Keratinocyte (primary cell): ENCODE results near the gene SELENOO. TPM values are rescaled to one million over a fixed set of nuclear protein-coding genes. Genes with fewer than 3 reads are reported as not detected.

Source experiments
- DNase-seq: peaks from one replicate; pipeline ENCODE4 v3.0.0-alpha.2; 2011; ENCODE audit warnings: low read depth, missing footprints, low spot score
- FAIRE-seq: peaks from 2 replicates; lab custom pipeline; 2011; peaks lifted over from hg19 to GRCh38; lab: Jason Lieb, UNC
- H2AFZ ChIP-seq: 2 replicates; pipeline ENCODE4 v1.6.0; 2012; ENCODE audit warnings: low read length, control low read depth, inconsistent platforms; ENCODE audit not compliant: control insufficient read depth
- H3K27ac ChIP-seq: 2 replicates; pipeline ENCODE4 v1.5.1; 2011; ENCODE audit warnings: low read length; ENCODE audit not compliant: control insufficient read depth, insufficient read depth
- H3K27me3 ChIP-seq: 3 replicates; pipeline ENCODE4 v1.6.0; 2011; ENCODE audit warnings: low read length; ENCODE audit not compliant: control insufficient read depth, insufficient read depth; ENCODE audit errors: extremely low read depth
- H3K36me3 ChIP-seq, 2 experiments: 2 replicates in 1 of 2; 3 replicates in 1 of 2; pipeline ENCODE4 v1.5.1; 2011; ENCODE audit warnings: low read length in 2 of 2, mild to moderate bottlenecking in 1 of 2; ENCODE audit not compliant: control insufficient read depth in 2 of 2, insufficient read depth in 2 of 2; ENCODE audit errors: extremely low read depth in 1 of 2
- H3K4me1 ChIP-seq: 3 replicates; pipeline ENCODE4 v1.5.1; 2011; ENCODE audit warnings: low read length; ENCODE audit not compliant: control insufficient read depth, insufficient read depth; ENCODE audit errors: extremely low read depth
- H3K4me2 ChIP-seq: 3 replicates; pipeline ENCODE4 v1.6.0; 2011; ENCODE audit warnings: low read depth, low read length; ENCODE audit not compliant: control insufficient read depth, insufficient read depth; ENCODE audit errors: extremely low read depth
- H3K4me3 ChIP-seq, 3 experiments: fragments of 200-600 bp in 1 of 3; sonication (generic) in 1 of 3; 2 replicates in 2 of 3; 3 replicates in 1 of 3; pipeline ENCODE4 v1.5.1; 2011 to 2016; ENCODE audit warnings: low read length in 3 of 3, mild to moderate bottlenecking in 3 of 3, control low read depth in 2 of 3, inconsistent platforms in 1 of 3, low read depth in 1 of 3, mixed read lengths in 1 of 3, mixed run types in 1 of 3, moderate library complexity in 1 of 3; ENCODE audit not compliant: control insufficient read depth in 2 of 3, insufficient read depth in 2 of 3; ENCODE audit errors: extremely low read depth in 1 of 3
- H3K79me2 ChIP-seq: 2 replicates; pipeline ENCODE4 v1.6.0; 2012; ENCODE audit warnings: low read length; ENCODE audit not compliant: control insufficient read depth, insufficient read depth
- H3K9ac ChIP-seq: 3 replicates; pipeline ENCODE4 v1.6.0; 2011; ENCODE audit warnings: low read length; ENCODE audit not compliant: control insufficient read depth, insufficient read depth; ENCODE audit errors: extremely low read depth
- H3K9me1 ChIP-seq: 3 replicates; pipeline ENCODE4 v1.6.0; 2011; ENCODE audit warnings: low read length; ENCODE audit not compliant: control insufficient read depth, insufficient read depth; ENCODE audit errors: extremely low read depth
- H3K9me3 ChIP-seq: 2 replicates; pipeline ENCODE4 v1.5.1; 2012; ENCODE audit warnings: low read depth, low read length; ENCODE audit not compliant: control insufficient read depth
- H4K20me1 ChIP-seq: 3 replicates; pipeline ENCODE4 v1.6.0; 2011; ENCODE audit warnings: low read length; ENCODE audit not compliant: control insufficient read depth, insufficient read depth; ENCODE audit errors: extremely low read depth
- CTCF ChIP-seq, 3 experiments: IDR thresholded peaks in 1 of 3; conservative IDR thresholded peaks in 1 of 3; optimal IDR thresholded peaks in 1 of 3; 2 replicates in 2 of 3; 3 replicates in 1 of 3; pipeline versions ENCODE3 to v1.5.1; 2011; ENCODE audit warnings: low read length in 3 of 3, mild to moderate bottlenecking in 3 of 3, moderate library complexity in 2 of 3, control low read depth in 1 of 3, inconsistent platforms in 1 of 3; ENCODE audit not compliant: insufficient read depth in 2 of 3; ENCODE audit errors: extremely low read depth in 1 of 3
- EZH2 ChIP-seq: IDR thresholded peaks from one replicate; pipeline ENCODE4 v1.6.1; 2012; ENCODE audit warnings: inconsistent platforms, mild to moderate bottlenecking, low read length, moderate library complexity
- dilution Hi-C: fragments of 300-500 bp; cut with MboI; formaldehyde crosslinking; loops from one replicate; pipeline ENCODE4 v1.7.0; 2020; ENCODE audit warnings: low sequenced_read_pairs; ENCODE audit not compliant: extremely low pct_ligation_motif_present
- polyA plus RNA-seq, 5 experiments: library from polyadenylated mRNA; depleted of rRNA in 3 of 5; stranded (reverse) in 3 of 5; stranded (forward) in 1 of 5; unstranded in 1 of 5; fragments of >200 nt; gene quantifications; 1 replicate in 1 of 5; 2 replicates in 3 of 5; 3 replicates in 1 of 5; pipeline versions ENCODE4 v1.2.1 to v1.2.3, GENCODE V29; 2011 to 2012; ENCODE audit warnings: missing spikeins in 2 of 5, low read depth in 1 of 5, low replicate concordance in 1 of 5

SELENOO gene
- polyA plus RNA-seq, 1 donor (not counting 4 experiments of a cell fraction or from before 2014, with no cell fraction given) = 14.4 TPM

- Histone ChIP-seq H3K9ac (no peak overlapping the region), H3K36me3 (peaks cover 26 to 54% of the 10 kb centered on the region in 2 experiments), H3K79me2 (peaks cover 19% of the 10 kb centered on the region), H3K4me1 (no peaks in the 10 kb centered on the region), H3K27me3 (no peaks in the 10 kb centered on the region), H3K27ac (no peak overlapping the region), H3K9me1 (no peaks in the 10 kb centered on the region), H3K4me3 (no peak overlapping the region), H2AFZ (no peak overlapping the region), H3K9me3 (no peaks in the 10 kb centered on the region), H4K20me1 (no peaks in the 10 kb centered on the region), H3K4me2 (no peak overlapping the region)
- TF ChIP-seq EZH2 = no peak
- no peak for TF ChIP-seq CTCF (optimal IDR thresholded peaks at IDR 0.05 in 1 of 3, IDR thresholded peaks at IDR 0.05 in 1 of 3, conservative IDR thresholded peaks at IDR 0.05 in 1 of 3; ENCODE audit: extremely low read depth in 1 of 3, insufficient read depth in 2 of 3, low read length in 3 of 3)
- DNase-seq = no peak
- no peak for FAIRE-seq
- dilution Hi-C loops = no loop called here
These were observed 16.8 kb downstream of the SELENOO start for GRCh38 chr22:50217543-50218152.

- Histone ChIP-seq H2AFZ (no peak overlapping the region), H3K4me3 (no peak overlapping the region), H3K9me3 (no peaks in the 10 kb centered on the region), H3K36me3 (peaks cover 28 to 53% of the 10 kb centered on the region in 2 experiments), H3K9ac (no peak overlapping the region), H4K20me1 (no peaks in the 10 kb centered on the region), H3K4me2 (no peak overlapping the region), H3K9me1 (no peaks in the 10 kb centered on the region), H3K79me2 (peaks cover 12% of the 10 kb centered on the region), H3K27ac (no peak overlapping the region), H3K27me3 (no peaks in the 10 kb centered on the region), H3K4me1 (no peaks in the 10 kb centered on the region)
- dilution Hi-C loops = no loop called here
- no peak for FAIRE-seq
- DNase-seq = no peak
- no peak for TF ChIP-seq EZH2
- TF ChIP-seq CTCF (optimal IDR thresholded peaks at IDR 0.05 in 1 of 3, IDR thresholded peaks at IDR 0.05 in 1 of 3, conservative IDR thresholded peaks at IDR 0.05 in 1 of 3; ENCODE audit: extremely low read depth in 1 of 3, insufficient read depth in 2 of 3, low read length in 3 of 3) = no peak
These were observed 17.6 kb downstream of the SELENOO start for GRCh38 chr22:50218153-50218995.
